ENCODE data around the gene AQP12A. TPM values are rescaled to one million over a fixed set of nuclear protein-coding genes. Genes with fewer than 3 reads are reported as not detected.
"Not testable (repeated sequence)": the region's sequence is repeated elsewhere in the genome, so short reads cannot be mapped to it uniquely, and the experiment has no call there.

The AQP12A gene
- total and polyA plus RNA-seq, 2 donors (not counting 1 experiment from before 2014, with no cell fraction given) = not detected

- H3K9me3 ChIP-seq (ENCODE audit: control insufficient read depth, insufficient read depth, low read depth, low read length); H3K79me2 ChIP-seq (ENCODE audit: control insufficient read depth, insufficient read depth, low read length); H3K4me3 ChIP-seq (replicated peaks in 1 of 4; ENCODE audit: control extremely low read depth in 1 of 4, insufficient read depth in 1 of 4, low read depth in 3 of 4, low read length in 4 of 4); H3K9ac ChIP-seq (ENCODE audit: insufficient read depth, low read length); H2AFZ ChIP-seq (ENCODE audit: low read length); H3K4me1 ChIP-seq (ENCODE audit: control insufficient read depth, extremely low read depth, insufficient read depth, low read length); H3K36me3 ChIP-seq (ENCODE audit: control insufficient read depth, insufficient read depth, low read length); H3K4me2 ChIP-seq (ENCODE audit: extremely low read depth, insufficient read depth, low read length); H3K27ac ChIP-seq (ENCODE audit: insufficient read depth, low read length); H4K20me1 ChIP-seq (ENCODE audit: control insufficient read depth, extremely low read depth, insufficient read depth, low read length); DNase-seq (ENCODE audit: low read depth in 2 of 2); H3K27me3 ChIP-seq (ENCODE audit: control insufficient read depth, insufficient read depth, low read length): not testable (repeated sequence)
Measured at GRCh38 chr2:240696469-240696868, 4.8 kb downstream of the AQP12A start.

- not testable (repeated sequence) for H3K27ac ChIP-seq (ENCODE audit: insufficient read depth, low read length); H3K4me3 ChIP-seq (replicated peaks in 1 of 4; ENCODE audit: control extremely low read depth in 1 of 4, insufficient read depth in 1 of 4, low read depth in 3 of 4, low read length in 4 of 4); H3K79me2 ChIP-seq (ENCODE audit: control insufficient read depth, insufficient read depth, low read length)
Measured at GRCh38 chr2:240698852-240699561, 7.3 kb downstream of the AQP12A start.

DNA sequence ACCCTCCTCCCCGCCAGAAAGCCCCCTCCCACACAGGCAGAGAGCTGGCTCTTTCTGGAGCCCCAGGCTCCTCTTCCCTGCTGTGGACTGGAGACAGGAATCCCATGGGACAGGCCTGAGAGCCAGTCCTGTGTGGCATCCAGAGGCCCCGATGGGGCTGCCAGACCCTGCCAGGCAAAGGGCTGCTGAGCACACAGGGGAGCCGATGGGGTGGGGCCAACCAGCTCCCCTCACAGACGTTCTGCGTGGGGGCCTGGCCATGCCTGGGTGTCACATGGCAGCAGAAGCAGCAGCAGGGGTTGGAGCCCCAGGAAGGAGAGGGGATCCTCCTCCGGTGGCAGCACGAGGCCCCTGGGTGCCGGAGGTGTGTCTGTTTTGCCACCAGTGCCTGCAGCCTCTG, 8.2 kb downstream of the AQP12A start:
- not testable (repeated sequence) for H3K9ac ChIP-seq (ENCODE audit: insufficient read depth, low read length); H3K9me3 ChIP-seq (ENCODE audit: control insufficient read depth, insufficient read depth, low read depth, low read length); H3K4me3 ChIP-seq (replicated peaks in 1 of 4; ENCODE audit: control extremely low read depth in 1 of 4, insufficient read depth in 1 of 4, low read depth in 3 of 4, low read length in 4 of 4); H3K27ac ChIP-seq (ENCODE audit: insufficient read depth, low read length); H4K20me1 ChIP-seq (ENCODE audit: control insufficient read depth, extremely low read depth, insufficient read depth, low read length); H3K36me3 ChIP-seq (ENCODE audit: control insufficient read depth, insufficient read depth, low read length); H2AFZ ChIP-seq (ENCODE audit: low read length); H3K4me1 ChIP-seq (ENCODE audit: control insufficient read depth, extremely low read depth, insufficient read depth, low read length); H3K4me2 ChIP-seq (ENCODE audit: extremely low read depth, insufficient read depth, low read length); DNase-seq (ENCODE audit: low read depth in 2 of 2); H3K27me3 ChIP-seq (ENCODE audit: control insufficient read depth, insufficient read depth, low read length); H3K79me2 ChIP-seq (ENCODE audit: control insufficient read depth, insufficient read depth, low read length)

More at GRCh38 chr2:240698852-240699561, 7.3 kb downstream of the AQP12A start:
- not testable (repeated sequence) for H3K9me3 ChIP-seq (ENCODE audit: control insufficient read depth, insufficient read depth, low read depth, low read length); H3K4me1 ChIP-seq (ENCODE audit: control insufficient read depth, extremely low read depth, insufficient read depth, low read length); H3K27me3 ChIP-seq (ENCODE audit: control insufficient read depth, insufficient read depth, low read length); H3K4me2 ChIP-seq (ENCODE audit: extremely low read depth, insufficient read depth, low read length); H3K9ac ChIP-seq (ENCODE audit: insufficient read depth, low read length); H4K20me1 ChIP-seq (ENCODE audit: control insufficient read depth, extremely low read depth, insufficient read depth, low read length); H2AFZ ChIP-seq (ENCODE audit: low read length); DNase-seq (ENCODE audit: low read depth in 2 of 2); H3K36me3 ChIP-seq (ENCODE audit: control insufficient read depth, insufficient read depth, low read length)

GRCh38 chr2:240700616-240701015, 8.9 kb downstream of the AQP12A start:
- H3K4me3 ChIP-seq (replicated peaks in 1 of 4; ENCODE audit: control extremely low read depth in 1 of 4, insufficient read depth in 1 of 4, low read depth in 3 of 4, low read length in 4 of 4); H4K20me1 ChIP-seq (ENCODE audit: control insufficient read depth, extremely low read depth, insufficient read depth, low read length); H3K9ac ChIP-seq (ENCODE audit: insufficient read depth, low read length); H3K27ac ChIP-seq (ENCODE audit: insufficient read depth, low read length); H3K27me3 ChIP-seq (ENCODE audit: control insufficient read depth, insufficient read depth, low read length); H3K9me3 ChIP-seq (ENCODE audit: control insufficient read depth, insufficient read depth, low read depth, low read length); H3K4me1 ChIP-seq (ENCODE audit: control insufficient read depth, extremely low read depth, insufficient read depth, low read length); DNase-seq (ENCODE audit: low read depth in 2 of 2); H2AFZ ChIP-seq (ENCODE audit: low read length); H3K79me2 ChIP-seq (ENCODE audit: control insufficient read depth, insufficient read depth, low read length); H3K4me2 ChIP-seq (ENCODE audit: extremely low read depth, insufficient read depth, low read length); H3K36me3 ChIP-seq (ENCODE audit: control insufficient read depth, insufficient read depth, low read length): not testable (repeated sequence)
